GM12872 (cell line): Measurements from ENCODE around the gene LCP1.

Experiments used
- TF ChIP-seq, protein P1 (sequence below): IDR thresholded peaks from 3 replicates; pipeline ENCODE4 v1.5.1; 2011; ENCODE audit warnings: low read depth, mild to moderate bottlenecking, low read length, moderate library complexity; ENCODE audit not compliant: insufficient read depth

Gene LCP1

DNA sequence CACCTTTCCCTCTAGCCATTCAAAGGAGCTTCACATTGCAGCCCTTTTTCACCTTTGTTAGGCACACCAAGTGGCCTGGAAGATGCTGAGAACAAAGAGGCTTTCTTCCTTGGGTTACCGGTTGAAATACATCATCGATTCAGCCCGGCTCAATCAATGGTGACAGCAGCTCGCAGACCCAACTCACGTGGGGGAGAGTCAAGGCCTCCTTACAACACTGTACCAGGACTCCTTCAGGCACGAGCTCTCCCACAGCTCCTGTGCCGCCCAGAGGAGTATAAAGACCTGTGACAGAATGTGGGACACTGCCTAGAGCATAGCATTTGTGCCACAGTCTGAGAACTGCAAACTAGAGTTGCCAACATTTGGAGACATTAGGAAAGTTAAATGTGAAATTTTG, 25.9 kb upstream of the LCP1 start:
- TF ChIP-seq, protein P1, sequence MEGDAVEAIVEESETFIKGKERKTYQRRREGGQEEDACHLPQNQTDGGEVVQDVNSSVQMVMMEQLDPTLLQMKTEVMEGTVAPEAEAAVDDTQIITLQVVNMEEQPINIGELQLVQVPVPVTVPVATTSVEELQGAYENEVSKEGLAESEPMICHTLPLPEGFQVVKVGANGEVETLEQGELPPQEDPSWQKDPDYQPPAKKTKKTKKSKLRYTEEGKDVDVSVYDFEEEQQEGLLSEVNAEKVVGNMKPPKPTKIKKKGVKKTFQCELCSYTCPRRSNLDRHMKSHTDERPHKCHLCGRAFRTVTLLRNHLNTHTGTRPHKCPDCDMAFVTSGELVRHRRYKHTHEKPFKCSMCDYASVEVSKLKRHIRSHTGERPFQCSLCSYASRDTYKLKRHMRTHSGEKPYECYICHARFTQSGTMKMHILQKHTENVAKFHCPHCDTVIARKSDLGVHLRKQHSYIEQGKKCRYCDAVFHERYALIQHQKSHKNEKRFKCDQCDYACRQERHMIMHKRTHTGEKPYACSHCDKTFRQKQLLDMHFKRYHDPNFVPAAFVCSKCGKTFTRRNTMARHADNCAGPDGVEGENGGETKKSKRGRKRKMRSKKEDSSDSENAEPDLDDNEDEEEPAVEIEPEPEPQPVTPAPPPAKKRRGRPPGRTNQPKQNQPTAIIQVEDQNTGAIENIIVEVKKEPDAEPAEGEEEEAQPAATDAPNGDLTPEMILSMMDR, result no peak

DNA sequence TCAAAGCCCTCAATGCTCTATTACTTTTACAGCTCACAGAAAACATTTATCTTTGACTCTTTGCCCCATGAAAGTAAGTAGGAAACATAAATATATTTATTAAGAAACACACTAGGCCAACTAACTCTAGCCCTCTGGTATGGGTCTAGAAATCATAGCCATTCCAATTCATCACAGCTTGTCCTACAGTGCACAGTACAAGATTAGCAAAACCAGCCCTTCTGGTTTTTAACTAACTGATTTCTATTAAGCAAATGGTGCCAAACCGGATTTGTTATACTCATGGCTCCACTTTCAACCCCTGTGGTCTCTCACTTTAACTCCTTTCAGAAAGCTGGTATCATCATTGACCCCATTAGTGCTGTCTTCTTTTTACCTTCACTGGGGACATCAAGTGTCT, 24.2 kb upstream of the LCP1 start:
- TF ChIP-seq, protein P1, result no peak

DNA sequence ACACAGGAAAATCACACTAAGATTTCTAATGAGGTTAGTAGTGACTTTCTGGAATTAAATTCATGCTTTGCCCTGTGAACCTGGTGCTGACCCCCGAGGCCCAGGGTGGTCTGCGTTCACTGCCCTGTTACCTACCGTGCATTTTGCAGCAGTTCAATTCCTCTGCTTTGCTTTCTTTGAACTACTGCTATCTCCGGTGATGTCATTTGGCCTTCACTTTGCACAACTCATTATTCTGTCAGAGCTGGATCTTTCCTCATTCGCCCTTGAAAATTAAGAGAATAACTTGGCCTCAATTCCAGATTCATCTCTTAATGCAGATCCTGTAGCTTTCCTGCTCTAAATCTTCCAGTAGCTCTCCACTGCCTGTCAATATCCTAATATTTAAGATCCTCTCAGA, 21.0 kb upstream of the LCP1 start:
- TF ChIP-seq, protein P1, result no peak

DNA sequence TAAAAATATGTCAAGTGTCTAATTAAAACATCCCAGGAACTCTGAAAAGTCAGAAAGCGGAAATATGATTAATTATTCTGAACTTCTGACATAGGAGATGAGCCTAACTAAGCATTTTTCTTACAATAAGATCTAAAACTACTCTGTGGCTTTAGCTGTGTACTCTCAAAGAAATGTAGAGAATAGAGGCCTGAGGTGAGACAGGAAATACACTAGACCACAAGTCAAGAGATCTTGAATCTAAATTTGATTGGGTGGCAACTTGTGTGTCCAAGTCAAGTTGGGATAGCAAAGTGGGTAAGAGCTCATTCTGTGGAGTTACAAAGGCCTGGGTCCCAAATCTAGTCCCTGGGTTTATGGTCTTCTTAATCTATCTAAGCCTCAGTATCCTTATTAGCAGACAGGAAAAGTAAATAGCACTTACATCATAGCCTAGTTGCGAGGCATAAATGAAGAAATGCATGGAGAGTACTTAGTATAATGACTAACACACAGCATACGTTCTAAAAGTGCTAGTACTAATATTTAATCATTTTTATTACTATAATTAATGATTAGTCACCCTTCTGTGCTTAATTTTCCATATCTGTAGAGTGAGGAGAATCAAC, 20.3 kb upstream of the LCP1 start:
- TF ChIP-seq, protein P1, result no peak

DNA sequence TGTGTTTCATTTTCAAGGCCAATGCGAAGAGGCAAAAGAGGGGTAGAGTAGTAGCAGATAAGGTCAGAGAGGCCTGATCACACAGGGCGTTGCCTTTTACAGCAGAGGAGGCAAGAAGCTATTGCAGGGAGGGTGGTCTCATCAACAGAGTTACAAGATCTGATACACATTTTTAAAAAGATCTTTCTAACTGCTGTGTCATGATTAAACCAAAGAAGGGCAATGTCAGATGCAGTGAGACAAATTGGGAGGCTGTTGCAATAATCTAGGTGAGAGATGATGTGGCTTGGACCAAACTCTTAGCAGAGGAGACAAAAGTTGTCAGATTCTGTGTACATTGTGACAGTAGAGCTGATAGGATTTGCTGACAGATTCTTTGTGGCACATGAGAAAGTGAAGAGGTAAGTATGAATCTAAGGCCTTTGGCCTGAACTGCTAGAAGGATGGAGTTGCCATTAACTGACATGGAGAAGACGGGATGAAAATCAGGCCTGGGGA, 16.8 kb upstream of the LCP1 start:
- TF ChIP-seq, protein P1, result no peak

DNA sequence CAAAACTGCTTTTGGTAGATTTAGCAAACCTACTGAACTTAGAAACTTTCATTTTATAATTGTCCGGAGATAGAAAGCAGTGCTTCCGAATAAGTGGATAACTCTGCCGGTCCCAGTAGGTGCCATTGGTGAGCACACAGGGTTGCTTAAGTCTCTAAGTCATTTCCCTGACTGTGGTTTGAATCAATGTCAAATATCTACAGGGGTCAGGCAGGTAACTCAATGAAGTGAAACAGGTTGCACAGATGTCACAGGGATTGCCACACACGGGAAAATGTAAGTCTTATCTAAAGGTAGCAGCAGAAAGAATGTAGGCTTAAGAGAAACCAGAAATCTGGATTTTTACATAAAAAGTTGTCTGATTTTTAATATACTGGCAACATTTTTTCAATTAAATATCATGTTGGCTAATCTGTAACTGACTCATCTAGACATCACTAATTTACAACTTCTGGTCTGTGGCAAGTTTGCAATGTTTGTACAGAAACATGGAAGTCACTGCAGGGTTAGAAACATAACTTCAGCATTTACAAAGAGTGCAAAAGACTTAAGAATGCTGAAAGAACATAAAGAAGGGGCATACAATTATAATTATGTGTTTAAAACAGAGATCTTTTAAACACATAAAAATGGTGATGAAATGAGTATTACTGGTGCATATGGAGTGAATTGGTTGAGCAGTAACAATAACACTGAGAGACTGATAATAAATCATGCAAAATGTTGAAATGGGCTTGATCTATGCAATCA, 15.5 kb upstream of the LCP1 start:
- TF ChIP-seq, protein P1, result no peak

DNA sequence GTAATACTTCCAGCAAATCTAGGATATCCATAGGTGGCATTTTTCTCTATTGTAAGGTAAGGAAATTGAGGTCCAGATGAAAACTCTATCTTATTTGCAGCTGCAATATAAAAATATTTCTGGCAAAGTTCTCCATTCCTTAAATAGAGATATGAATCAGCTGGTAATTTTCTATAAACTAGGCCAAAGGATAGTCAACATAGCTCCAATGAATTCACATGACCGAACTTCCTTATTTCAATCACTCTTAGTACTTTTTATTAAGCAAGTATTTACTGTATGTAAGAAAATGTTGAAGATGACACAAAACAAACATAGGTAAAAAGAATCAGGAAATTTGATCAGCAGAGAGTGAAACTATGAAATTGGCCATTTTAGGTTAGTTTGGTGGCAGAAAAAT, 13.0 kb upstream of the LCP1 start:
- TF ChIP-seq, protein P1, result no peak
